ENCODE results near the gene GXYLT2.
"Not testable (repeated sequence)": the region's sequence is repeated elsewhere in the genome, so short reads cannot be mapped to it uniquely, and the experiment has no call there.

GXYLT2 gene

GRCh38 chr3:72892081-72892775 lies 4.4 kb downstream of the GXYLT2 start:
- no peak for DNase-seq (ENCODE audit: low spot score)

- peak; percentile 80 for DNase-seq (ENCODE audit: low spot score)
These were observed 5.0 kb downstream of the GXYLT2 start for GRCh38 chr3:72892870-72893269.

- DNase-seq (ENCODE audit: low spot score): no peak
These were observed 7.2 kb downstream of the GXYLT2 start for GRCh38 chr3:72894976-72895552.

- DNase-seq (ENCODE audit: low spot score): no peak
These were observed 9.3 kb downstream of the GXYLT2 start for GRCh38 chr3:72896996-72897757.

- DNase-seq (ENCODE audit: low spot score): no peak
These were observed 9.8 kb downstream of the GXYLT2 start for GRCh38 chr3:72897758-72898007.

GRCh38 chr3:72899349-72899765 lies 11.5 kb downstream of the GXYLT2 start:
- DNase-seq (ENCODE audit: low spot score): no peak

- DNase-seq (ENCODE audit: low spot score): no peak
These were observed 12.2 kb downstream of the GXYLT2 start for GRCh38 chr3:72900048-72900447.

- DNase-seq (ENCODE audit: low spot score): no peak
These were observed 14.0 kb downstream of the GXYLT2 start for GRCh38 chr3:72901840-72902239.

GRCh38 chr3:72903004-72903403 lies 15.2 kb downstream of the GXYLT2 start:
- DNase-seq (ENCODE audit: low spot score): no peak

GRCh38 chr3:72904163-72904562 lies 16.3 kb downstream of the GXYLT2 start:
- no peak for DNase-seq (ENCODE audit: low spot score)

- DNase-seq (ENCODE audit: low spot score): peak; percentile 37
These were observed 18.3 kb downstream of the GXYLT2 start for GRCh38 chr3:72906154-72906553.

GRCh38 chr3:72907131-72907711 lies 19.4 kb downstream of the GXYLT2 start:
- DNase-seq (ENCODE audit: low spot score): no peak

GRCh38 chr3:72907731-72908620 lies 20.1 kb downstream of the GXYLT2 start:
- no peak for DNase-seq (ENCODE audit: low spot score)

GRCh38 chr3:72909591-72909990 lies 21.7 kb downstream of the GXYLT2 start:
- no peak for DNase-seq (ENCODE audit: low spot score)

- no peak for DNase-seq (ENCODE audit: low spot score)
These were observed 24.7 kb downstream of the GXYLT2 start for GRCh38 chr3:72912532-72912931.

- no peak for DNase-seq (ENCODE audit: low spot score)
These were observed 26.5 kb downstream of the GXYLT2 start for GRCh38 chr3:72914383-72914782.

GRCh38 chr3:72916250-72916649 lies 28.4 kb downstream of the GXYLT2 start:
- DNase-seq (ENCODE audit: low spot score): no peak

GRCh38 chr3:72919520-72919919 lies 31.7 kb downstream of the GXYLT2 start:
- no peak for DNase-seq (ENCODE audit: low spot score)

GRCh38 chr3:72924055-72924454 lies 36.2 kb downstream of the GXYLT2 start:
- no peak for DNase-seq (ENCODE audit: low spot score)

GRCh38 chr3:72928781-72929735 lies 41.2 kb downstream of the GXYLT2 start:
- not testable (repeated sequence) for DNase-seq (ENCODE audit: low spot score)

GRCh38 chr3:72930754-72931153 lies 42.9 kb downstream of the GXYLT2 start:
- DNase-seq (ENCODE audit: low spot score): no peak
